ENCODE data around the gene PATE1. TPM values are rescaled to one million over a fixed set of nuclear protein-coding genes. Genes with fewer than 3 reads are reported as not detected.

The PATE1 gene
- total RNA-seq, 1 experiment from 2014 or later, result not detected

DNA sequence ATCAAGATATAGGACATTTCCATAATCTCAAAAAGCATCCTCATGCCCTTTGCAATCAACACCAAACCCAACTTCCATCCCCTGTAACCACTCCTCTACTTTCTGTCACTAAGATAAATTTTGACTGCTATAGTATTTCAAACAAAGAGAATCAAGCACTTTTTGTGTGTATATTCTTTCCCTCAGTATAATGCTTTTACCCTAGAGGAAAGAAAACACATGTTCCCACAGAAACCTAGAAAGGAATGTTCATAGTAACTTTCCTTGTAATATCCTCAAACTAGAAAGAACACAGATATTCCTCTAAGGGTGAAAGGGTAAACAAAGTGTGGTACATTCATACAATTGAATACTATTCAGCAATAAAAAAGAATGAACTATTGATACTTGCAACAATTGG lies 5.5 kb upstream of the PATE1 start:
- Histone ChIP-seq H3K27me3 (ENCODE audit: insufficient read depth, low read depth) (peaks cover 8% of the 10 kb centered on the region), H3K4me3 (no peak overlapping the region), H3K9me3 (ENCODE audit: insufficient read depth, low read depth) (no peaks in the 10 kb centered on the region), H3K36me3 (ENCODE audit: low read depth) (no peaks in the 10 kb centered on the region), H2AFZ (no peak overlapping the region), H3K9me2 (ENCODE audit: insufficient read depth) (no peaks in the 10 kb centered on the region), H3K4me2 (no peak overlapping the region), H3K27ac (no peak overlapping the region), H4K20me1 (ENCODE audit: insufficient read depth) (no peaks in the 10 kb centered on the region; the same call in 1 of the 2 replicates), H3K4me1 (replicated peaks; ENCODE audit: insufficient read depth) (no peaks in the 10 kb centered on the region), H3K79me2 (ENCODE audit: low read depth) (no peaks in the 10 kb centered on the region), H3F3A (ENCODE audit: insufficient read depth, low read depth) (no peaks in the 10 kb centered on the region)
- intact Hi-C loops (cut with micrococcal nuclease; ENCODE audit: unreplicated experiment), result no loop called here
- no peak for TF ChIP-seq EZH2 (IDR thresholded peaks at IDR 0.05; ENCODE audit: low read depth)
- TF ChIP-seq, protein P1, sequence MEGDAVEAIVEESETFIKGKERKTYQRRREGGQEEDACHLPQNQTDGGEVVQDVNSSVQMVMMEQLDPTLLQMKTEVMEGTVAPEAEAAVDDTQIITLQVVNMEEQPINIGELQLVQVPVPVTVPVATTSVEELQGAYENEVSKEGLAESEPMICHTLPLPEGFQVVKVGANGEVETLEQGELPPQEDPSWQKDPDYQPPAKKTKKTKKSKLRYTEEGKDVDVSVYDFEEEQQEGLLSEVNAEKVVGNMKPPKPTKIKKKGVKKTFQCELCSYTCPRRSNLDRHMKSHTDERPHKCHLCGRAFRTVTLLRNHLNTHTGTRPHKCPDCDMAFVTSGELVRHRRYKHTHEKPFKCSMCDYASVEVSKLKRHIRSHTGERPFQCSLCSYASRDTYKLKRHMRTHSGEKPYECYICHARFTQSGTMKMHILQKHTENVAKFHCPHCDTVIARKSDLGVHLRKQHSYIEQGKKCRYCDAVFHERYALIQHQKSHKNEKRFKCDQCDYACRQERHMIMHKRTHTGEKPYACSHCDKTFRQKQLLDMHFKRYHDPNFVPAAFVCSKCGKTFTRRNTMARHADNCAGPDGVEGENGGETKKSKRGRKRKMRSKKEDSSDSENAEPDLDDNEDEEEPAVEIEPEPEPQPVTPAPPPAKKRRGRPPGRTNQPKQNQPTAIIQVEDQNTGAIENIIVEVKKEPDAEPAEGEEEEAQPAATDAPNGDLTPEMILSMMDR (conservative IDR thresholded peaks at IDR 0.05), result no peak
- BruUV-seq (replicated peaks), result no TSS peak
- ChIA-PET POLR2A (ENCODE audit: unreplicated experiment) (no interaction called here), CTCF (no interaction called here)
- no peak for DNase-seq

DNA sequence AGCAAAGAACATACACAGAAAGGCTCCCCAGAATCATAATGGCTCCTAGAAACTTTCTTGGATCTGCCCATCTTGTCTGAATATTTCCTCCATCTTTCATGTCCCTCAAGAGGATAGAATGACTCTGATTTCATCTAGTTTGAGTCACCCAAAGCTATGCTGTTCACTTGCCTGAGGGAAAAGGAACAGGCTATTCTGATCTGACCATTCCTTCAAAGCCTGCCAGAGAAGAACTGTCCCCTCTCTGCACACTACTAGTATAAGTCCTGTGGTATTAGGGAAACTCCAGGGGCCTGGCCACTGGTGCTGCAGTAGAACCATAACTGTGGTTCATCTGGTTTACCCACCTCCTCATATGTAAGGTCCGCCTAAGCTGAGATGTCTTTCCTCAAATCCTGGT lies 2.4 kb upstream of the PATE1 start:
- no TSS peak for BruUV-seq (replicated peaks)
- intact Hi-C loops (cut with micrococcal nuclease; ENCODE audit: unreplicated experiment), result no loop called here
- no peaks in the 10 kb centered on the region; the same call in 1 of the 2 replicates for H4K20me1 ChIP-seq (ENCODE audit: insufficient read depth)
- no peak overlapping the region for H2AFZ ChIP-seq
- H3K9me3 ChIP-seq (ENCODE audit: insufficient read depth, low read depth), result no peaks in the 10 kb centered on the region
- POLR2A ChIA-PET (ENCODE audit: unreplicated experiment), result no interaction called here
- H3K9me2 ChIP-seq (ENCODE audit: insufficient read depth), result no peaks in the 10 kb centered on the region
- H3K36me3 ChIP-seq (ENCODE audit: low read depth), result no peaks in the 10 kb centered on the region
- no peaks in the 10 kb centered on the region for H3F3A ChIP-seq (ENCODE audit: insufficient read depth, low read depth)
- H3K4me2 ChIP-seq, result no peak overlapping the region
- H3K27me3 ChIP-seq (ENCODE audit: insufficient read depth, low read depth), result peaks cover 26% of the 10 kb centered on the region
- DNase-seq, result no peak
- TF ChIP-seq, protein P1 (conservative IDR thresholded peaks at IDR 0.05), result no peak
- TF ChIP-seq EZH2 (IDR thresholded peaks at IDR 0.05; ENCODE audit: low read depth), result no peak
- no peaks in the 10 kb centered on the region for H3K4me1 ChIP-seq (replicated peaks; ENCODE audit: insufficient read depth)
- H3K79me2 ChIP-seq (ENCODE audit: low read depth), result no peaks in the 10 kb centered on the region
- H3K4me3 ChIP-seq, result no peak overlapping the region
- CTCF ChIA-PET, result no interaction called here
- H3K27ac ChIP-seq, result no peak overlapping the region

DNA sequence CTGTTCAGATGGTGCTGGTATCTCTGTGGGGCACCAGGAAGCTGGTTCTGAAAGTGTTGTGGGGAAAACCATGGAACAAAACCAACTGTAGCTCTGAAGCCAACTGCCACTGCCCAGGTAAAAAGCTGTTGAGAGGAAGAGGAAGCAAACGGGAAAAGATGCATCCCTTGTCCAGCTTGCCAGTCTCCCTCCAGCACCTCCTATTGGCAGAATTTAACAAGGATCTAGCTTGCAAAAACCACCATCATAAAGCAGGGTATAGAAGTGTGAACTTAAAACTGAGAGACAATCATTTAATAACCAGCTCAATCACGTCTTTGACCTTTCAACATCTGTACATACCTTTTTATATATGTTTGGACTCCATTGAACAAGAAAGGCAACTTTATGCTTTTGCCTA lies 4.5 kb downstream of the PATE1 start:
- peaks cover 5% of the 10 kb centered on the region; the same call in 1 of the 2 replicates for H3K9me2 ChIP-seq (ENCODE audit: insufficient read depth)
- POLR2A ChIA-PET (ENCODE audit: unreplicated experiment), result no interaction called here
- no peaks in the 10 kb centered on the region for H3K4me1 ChIP-seq (replicated peaks; ENCODE audit: insufficient read depth)
- H2AFZ ChIP-seq, result no peak overlapping the region
- CTCF ChIA-PET, result no interaction called here
- peaks cover 68% of the 10 kb centered on the region for H3K27me3 ChIP-seq (ENCODE audit: insufficient read depth, low read depth)
- no peak overlapping the region for H3K4me3 ChIP-seq
- no TSS peak for BruUV-seq (replicated peaks)
- H3K36me3 ChIP-seq (ENCODE audit: low read depth), result no peaks in the 10 kb centered on the region
- H3F3A ChIP-seq (ENCODE audit: insufficient read depth, low read depth), result no peaks in the 10 kb centered on the region
- no peak overlapping the region for H3K4me2 ChIP-seq
- no peaks in the 10 kb centered on the region for H3K9me3 ChIP-seq (ENCODE audit: insufficient read depth, low read depth)
- no peaks in the 10 kb centered on the region for H3K79me2 ChIP-seq (ENCODE audit: low read depth)
- intact Hi-C loops (cut with micrococcal nuclease; ENCODE audit: unreplicated experiment), result no loop called here
- no peak for TF ChIP-seq EZH2 (IDR thresholded peaks at IDR 0.05; ENCODE audit: low read depth)
- TF ChIP-seq, protein P1 (conservative IDR thresholded peaks at IDR 0.05), result no peak
- DNase-seq, result no peak
- no peak overlapping the region for H3K27ac ChIP-seq
- H4K20me1 ChIP-seq (ENCODE audit: insufficient read depth), result no peaks in the 10 kb centered on the region
